Measurements from ENCODE around the gene TMIGD1.
"Not testable (repeated sequence)": the region's sequence is repeated elsewhere in the genome, so short reads cannot be mapped to it uniquely, and the experiment has no call there.

The TMIGD1 gene

GRCh38 chr17:30352240-30352814 is 18.5 kb upstream of the TMIGD1 start:
- no peak overlapping the region for H3K27ac ChIP-seq (ENCODE audit: low read length)

DNA sequence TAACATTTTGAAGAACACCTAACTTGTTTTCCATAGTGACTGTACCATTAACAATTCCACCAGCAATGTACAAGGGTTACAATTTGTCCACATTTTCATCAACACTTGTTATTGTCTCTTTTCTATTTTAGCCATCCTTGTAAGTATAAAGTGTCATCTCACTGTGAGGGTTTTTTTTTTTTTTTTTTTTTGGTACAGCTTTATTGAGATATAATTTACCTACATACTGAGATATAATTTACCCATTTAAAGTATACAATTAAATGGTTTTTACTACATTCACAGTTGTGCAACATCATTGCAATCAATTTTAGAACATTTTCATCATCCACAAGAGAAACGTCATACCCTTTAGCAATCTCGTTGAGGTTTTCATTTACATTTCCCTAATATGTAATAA is 17.9 kb upstream of the TMIGD1 start:
- DNase-seq, result no peak
- no peak for TF ChIP-seq EZH2 (optimal IDR thresholded peaks at IDR 0.05; ENCODE audit: low read depth, low read length)
- TF ChIP-seq CTCF (IDR thresholded peaks at IDR 0.05; ENCODE audit: low read length), result no peak
- no peak for TF ChIP-seq EZH2phosphoT487 (IDR thresholded peaks at IDR 0.05; ENCODE audit: low read length)
- no peaks in the 10 kb centered on the region for H4K20me1 ChIP-seq (ENCODE audit: insufficient read depth, low read length)
- no peak overlapping the region for H3K9ac ChIP-seq (ENCODE audit: low read length)
- no peaks in the 10 kb centered on the region for H3K9me2 ChIP-seq (replicated peaks; ENCODE audit: insufficient read depth, low read length)
- no peaks in the 10 kb centered on the region for H3F3A ChIP-seq (ENCODE audit: insufficient read depth, low read length)
- no peaks in the 10 kb centered on the region for H3K79me2 ChIP-seq (ENCODE audit: low read length)
- no peak overlapping the region for H3K4me3 ChIP-seq (ENCODE audit: low read length)
- no peaks in the 10 kb centered on the region for H3K27me3 ChIP-seq (replicated peaks; ENCODE audit: insufficient read depth, low read length)
- no peak overlapping the region for H2AFZ ChIP-seq (ENCODE audit: low read length)
- no peaks in the 10 kb centered on the region for H3K4me1 ChIP-seq (ENCODE audit: low read length)
- H3K9me3 ChIP-seq (replicated peaks; ENCODE audit: insufficient read depth, low read length), result no peaks in the 10 kb centered on the region
- no peaks in the 10 kb centered on the region for H3K36me3 ChIP-seq (replicated peaks; ENCODE audit: insufficient read depth, low read length)
- H3K27ac ChIP-seq (ENCODE audit: low read length), result no peak overlapping the region
- no peak overlapping the region for H3K4me2 ChIP-seq (ENCODE audit: low read depth, low read length)

More at GRCh38 chr17:30352240-30352814, 18.5 kb upstream of the TMIGD1 start:
- Histone ChIP-seq H3K4me3 (ENCODE audit: low read length) (no peak overlapping the region), H3K9ac (ENCODE audit: low read length) (no peak overlapping the region), H2AFZ (ENCODE audit: low read length) (no peak overlapping the region), H3K79me2 (ENCODE audit: low read length) (no peaks in the 10 kb centered on the region), H3K9me3 (replicated peaks; ENCODE audit: insufficient read depth, low read length) (no peaks in the 10 kb centered on the region), H3K4me1 (ENCODE audit: low read length) (no peaks in the 10 kb centered on the region), H3K27me3 (replicated peaks; ENCODE audit: insufficient read depth, low read length) (no peaks in the 10 kb centered on the region), H3K4me2 (ENCODE audit: low read depth, low read length) (no peak overlapping the region), H4K20me1 (ENCODE audit: insufficient read depth, low read length) (no peaks in the 10 kb centered on the region), H3K36me3 (replicated peaks; ENCODE audit: insufficient read depth, low read length) (no peaks in the 10 kb centered on the region), H3K9me2 (replicated peaks; ENCODE audit: insufficient read depth, low read length) (no peaks in the 10 kb centered on the region), H3F3A (ENCODE audit: insufficient read depth, low read length) (no peaks in the 10 kb centered on the region)
- no peak for DNase-seq
- no peak for TF ChIP-seq EZH2phosphoT487 (IDR thresholded peaks at IDR 0.05; ENCODE audit: low read length)
- TF ChIP-seq EZH2 (optimal IDR thresholded peaks at IDR 0.05; ENCODE audit: low read depth, low read length), result no peak
- no peak for TF ChIP-seq CTCF (IDR thresholded peaks at IDR 0.05; ENCODE audit: low read length)

- H3K4me3 ChIP-seq (ENCODE audit: low read length); H3K4me2 ChIP-seq (ENCODE audit: low read depth, low read length); H3K79me2 ChIP-seq (ENCODE audit: low read length); DNase-seq; H3K36me3 ChIP-seq (replicated peaks; ENCODE audit: insufficient read depth, low read length); H2AFZ ChIP-seq (ENCODE audit: low read length); H4K20me1 ChIP-seq (ENCODE audit: insufficient read depth, low read length); H3K27me3 ChIP-seq (replicated peaks; ENCODE audit: insufficient read depth, low read length); H3F3A ChIP-seq (ENCODE audit: insufficient read depth, low read length); H3K27ac ChIP-seq (ENCODE audit: low read length); H3K9me2 ChIP-seq (replicated peaks; ENCODE audit: insufficient read depth, low read length); H3K9ac ChIP-seq (ENCODE audit: low read length); H3K9me3 ChIP-seq (replicated peaks; ENCODE audit: insufficient read depth, low read length); H3K4me1 ChIP-seq (ENCODE audit: low read length): not testable (repeated sequence)
Measured at GRCh38 chr17:30351263-30351662, 17.4 kb upstream of the TMIGD1 start.

GRCh38 chr17:30349252-30349651 is 15.4 kb upstream of the TMIGD1 start:
- TF ChIP-seq CTCF (IDR thresholded peaks at IDR 0.05; ENCODE audit: low read length) (no peak), EZH2phosphoT487 (IDR thresholded peaks at IDR 0.05; ENCODE audit: low read length) (no peak), EZH2 (optimal IDR thresholded peaks at IDR 0.05; ENCODE audit: low read depth, low read length) (no peak)
- Histone ChIP-seq H3K4me3 (ENCODE audit: low read length) (no peak overlapping the region), H3K79me2 (ENCODE audit: low read length) (no peaks in the 10 kb centered on the region), H3K27me3 (replicated peaks; ENCODE audit: insufficient read depth, low read length) (no peaks in the 10 kb centered on the region), H3K4me1 (ENCODE audit: low read length) (no peaks in the 10 kb centered on the region), H3K4me2 (ENCODE audit: low read depth, low read length) (no peak overlapping the region), H3K9me3 (replicated peaks; ENCODE audit: insufficient read depth, low read length) (no peaks in the 10 kb centered on the region), H3K36me3 (replicated peaks; ENCODE audit: insufficient read depth, low read length) (no peaks in the 10 kb centered on the region), H3K9ac (ENCODE audit: low read length) (no peak overlapping the region), H3K27ac (ENCODE audit: low read length) (no peak overlapping the region), H2AFZ (ENCODE audit: low read length) (no peak overlapping the region), H3K9me2 (replicated peaks; ENCODE audit: insufficient read depth, low read length) (no peaks in the 10 kb centered on the region), H3F3A (ENCODE audit: insufficient read depth, low read length) (no peaks in the 10 kb centered on the region), H4K20me1 (ENCODE audit: insufficient read depth, low read length) (no peaks in the 10 kb centered on the region)
- no peak for DNase-seq
